Mesenteric fat pad (tissue), 1 donor: Measurements from ENCODE around the gene ZNF814. TPM values are rescaled to one million over a fixed set of nuclear protein-coding genes. Genes with fewer than 3 reads are reported as not detected.
"Not testable (repeated sequence)": the region's sequence is repeated elsewhere in the genome, so short reads cannot be mapped to it uniquely, and the experiment has no call there.

Experiments used
- DNase-seq: peaks from one replicate; pipeline ENCODE4 v3.0.0-alpha.2; 2020; ENCODE audit warnings: low spot score
- total RNA-seq: library from RNA; stranded (reverse); fragmentation: NEBNext Ultra II Directional; extraction: Animal tissue kit (Norgen Biotek cat#: 25700); gene quantifications from one replicate; pipeline ENCODE4 v1.2.1, GENCODE V29; 2021
- donor health status: DM: yes; HTN: yes; CAD: no.

The ZNF814 gene
- total RNA-seq, 1 donor from 2014 or later, result 19.7 TPM

DNA sequence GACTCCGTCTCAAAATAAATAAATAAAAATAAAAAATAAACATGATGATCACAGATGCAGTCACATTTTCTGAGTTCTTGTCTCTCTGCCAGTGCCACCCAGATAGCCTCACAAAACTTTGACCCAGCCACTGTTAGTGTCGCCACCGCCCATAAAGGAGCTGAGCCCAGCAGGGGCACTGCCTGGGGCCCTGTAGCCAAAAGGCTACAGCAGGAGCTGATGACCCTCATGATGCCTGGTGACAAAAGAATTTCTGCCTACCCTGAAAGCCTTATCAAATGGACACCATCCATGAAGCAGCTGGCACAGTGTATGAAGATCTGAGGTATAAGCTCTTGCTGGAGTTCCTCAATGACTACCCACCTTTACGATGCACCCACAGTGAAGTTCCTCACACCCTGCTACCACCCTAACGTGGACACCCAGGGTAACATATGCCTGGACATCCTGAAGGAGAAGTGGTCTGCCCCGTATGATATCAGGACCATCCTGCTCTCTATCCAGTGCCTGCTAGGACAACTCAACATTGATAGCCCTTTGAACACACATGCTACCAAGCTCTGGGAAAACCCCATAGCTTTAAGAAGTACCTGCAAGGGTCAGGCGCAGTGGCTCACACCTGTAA, 20.9 kb downstream of the ZNF814 start:
- DNase-seq, result no peak

DNA sequence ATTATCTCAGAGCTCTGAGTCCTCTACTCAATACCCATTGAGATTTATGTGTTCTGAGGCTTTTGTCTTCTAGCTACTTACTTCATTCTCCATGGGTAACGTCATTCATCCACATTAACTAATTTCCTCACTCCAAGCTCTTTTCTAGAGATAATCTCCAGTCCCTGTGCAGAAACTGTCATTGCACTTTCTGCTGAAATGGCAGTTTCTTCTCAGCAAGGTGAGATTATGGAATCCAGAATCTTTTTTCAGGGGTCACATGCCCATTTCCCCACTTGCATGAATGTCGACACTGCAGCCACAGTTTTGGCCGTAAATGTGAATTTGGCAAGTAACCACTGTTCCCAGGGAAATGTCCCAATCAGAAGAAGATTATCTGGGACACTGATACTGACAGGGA, 26.5 kb downstream of the ZNF814 start:
- DNase-seq, result not testable (repeated sequence)

DNA sequence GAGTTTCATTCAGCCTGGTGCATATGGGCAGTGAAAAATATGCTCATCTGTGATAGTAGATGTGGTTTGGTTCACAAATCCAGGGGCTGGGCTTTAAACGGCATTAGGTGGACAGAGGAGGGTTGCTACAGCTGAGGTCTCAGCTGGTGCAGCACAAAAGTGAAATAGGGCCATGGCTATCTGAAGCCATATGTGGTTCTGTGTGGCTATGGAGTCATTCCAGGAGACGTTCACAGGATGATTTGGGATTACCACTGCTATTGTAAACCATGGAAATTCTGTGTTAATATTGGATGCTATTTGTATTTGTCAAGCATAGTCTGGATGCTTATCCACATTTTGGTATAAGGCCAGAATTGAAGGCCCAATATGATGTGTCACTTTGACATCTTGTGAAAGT, 34.7 kb downstream of the ZNF814 start:
- not testable (repeated sequence) for DNase-seq

DNA sequence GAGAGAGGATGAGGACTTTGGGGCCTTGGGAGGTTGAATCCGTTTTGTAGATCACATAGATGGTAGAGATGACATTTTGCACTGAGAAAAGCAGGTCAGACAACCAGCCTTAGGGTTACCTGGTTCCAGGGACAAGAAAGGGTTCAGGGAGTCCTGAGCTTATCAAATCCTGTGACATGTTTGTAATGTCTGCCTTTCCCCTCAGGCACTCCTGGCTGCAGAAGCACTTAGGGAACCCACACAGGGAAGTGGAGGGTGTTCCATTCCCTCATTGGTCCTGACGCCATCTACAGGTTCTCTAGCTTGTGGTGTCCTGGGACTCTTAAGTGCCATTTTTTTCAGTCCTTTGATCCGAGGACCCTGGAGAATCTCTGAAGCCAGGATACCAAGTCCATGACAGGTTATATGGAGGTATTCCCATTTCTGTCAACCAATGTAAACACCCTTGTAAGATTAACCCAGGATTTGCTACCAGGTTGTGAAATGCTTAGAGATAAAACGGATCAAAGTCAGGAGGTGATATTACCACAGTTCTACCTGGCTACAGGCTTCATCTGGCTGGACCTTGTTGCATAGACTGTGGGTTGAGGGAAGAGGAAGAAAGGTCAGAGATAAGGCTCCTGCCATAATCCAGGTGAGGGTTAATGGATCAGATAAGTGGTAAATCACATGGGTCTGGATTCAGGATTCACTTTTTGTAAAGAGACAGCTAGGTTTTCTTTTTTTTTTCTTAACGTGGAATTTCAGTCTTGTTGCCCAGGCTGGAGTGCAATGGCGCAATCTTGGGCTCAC, 36.8 kb downstream of the ZNF814 start:
- not testable (repeated sequence) for DNase-seq

DNA sequence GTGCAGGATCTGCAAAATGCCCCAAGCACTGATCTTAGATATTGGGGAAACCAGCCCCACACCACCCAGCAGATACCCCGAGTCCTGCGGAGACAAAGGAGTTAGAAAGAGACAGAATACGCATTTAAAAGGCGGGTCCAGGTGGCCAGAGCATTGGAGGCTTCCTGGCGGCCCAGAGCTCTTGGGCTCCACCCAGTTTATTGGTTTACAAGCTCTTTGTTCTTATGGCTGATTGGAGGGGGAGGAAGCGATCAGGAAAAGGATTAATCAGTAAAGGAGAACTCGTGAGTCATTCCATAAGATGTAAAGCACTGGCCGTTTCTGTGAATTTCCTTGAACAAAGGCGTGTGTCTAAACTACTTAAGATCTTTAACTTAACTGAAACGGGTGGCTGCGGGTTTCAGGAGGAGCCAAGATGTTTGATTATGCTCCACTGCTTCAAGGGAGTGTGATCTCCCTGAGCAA, 38.3 kb downstream of the ZNF814 start:
- no peak for DNase-seq

DNA sequence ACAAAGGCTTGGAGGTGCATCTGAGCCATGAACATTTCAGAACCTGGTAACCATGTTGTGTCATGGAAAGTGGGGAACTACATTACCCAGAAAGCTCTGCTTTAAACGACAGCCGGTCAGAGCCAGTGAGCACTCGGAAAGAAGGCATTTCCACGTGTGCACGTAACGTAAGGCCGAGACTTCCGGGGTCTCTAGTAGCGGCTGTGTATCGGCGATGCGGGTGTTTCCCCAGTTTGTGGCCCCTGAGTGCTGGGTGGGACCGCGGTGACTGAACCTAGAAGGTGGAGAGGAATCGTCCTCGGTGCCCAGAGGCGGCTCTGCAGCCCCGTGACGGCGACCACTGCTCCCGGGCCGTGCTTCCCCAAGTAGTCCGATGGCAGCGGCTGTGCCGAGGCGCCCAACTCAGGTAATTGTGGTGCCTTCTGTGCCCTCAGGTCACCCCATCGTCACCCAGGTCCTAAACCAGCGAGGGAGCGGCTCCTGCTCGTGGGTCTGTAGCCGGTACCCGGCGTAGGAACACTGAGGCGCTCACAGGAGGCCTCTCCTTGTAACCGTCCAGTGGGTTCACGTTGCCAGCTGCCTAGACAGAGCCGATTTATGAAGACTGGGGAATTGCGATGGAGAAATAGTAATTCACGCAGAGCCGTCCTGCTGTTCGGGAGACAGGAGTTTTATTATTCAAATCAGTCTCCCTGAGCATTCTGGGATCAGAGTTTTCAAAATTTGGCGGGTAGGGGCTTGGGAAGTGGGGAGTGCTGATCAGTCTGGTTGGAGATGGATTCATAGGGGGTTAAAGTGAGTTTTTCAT, 39.0 kb downstream of the ZNF814 start, which contains the start of gene ZNF587:
Gene ZNF587 (plus strand): TSS at position 194 of the 808 bp plus-strand sequence. CDS start 180 bp downstream, at position 374.
- not testable (repeated sequence) for DNase-seq

DNA sequence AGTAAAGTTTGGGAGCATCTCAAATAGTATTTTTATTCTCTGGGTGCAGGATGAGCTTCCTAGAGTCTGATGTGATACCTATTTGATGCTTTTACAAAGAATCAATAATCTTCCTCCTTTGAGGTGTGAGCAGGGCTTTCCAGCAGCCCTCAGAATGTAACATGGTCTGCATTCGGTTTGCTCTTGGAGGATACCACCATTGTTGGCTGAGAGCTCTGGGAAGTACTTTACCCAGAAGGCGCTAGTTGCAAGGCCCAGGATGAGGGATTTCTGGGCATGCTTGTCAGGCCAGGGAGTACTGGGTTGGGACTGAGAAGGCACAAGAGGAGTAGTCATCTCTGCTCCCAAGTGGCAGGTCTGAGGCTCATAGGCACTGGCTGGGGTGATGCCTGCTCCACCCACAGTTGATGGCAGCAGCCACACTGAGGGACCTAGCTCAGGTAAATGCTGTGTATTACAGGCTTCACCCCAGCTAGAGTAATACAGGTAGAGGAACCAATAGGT, 39.6 kb downstream of the ZNF814 start:
- not testable (repeated sequence) for DNase-seq

DNA sequence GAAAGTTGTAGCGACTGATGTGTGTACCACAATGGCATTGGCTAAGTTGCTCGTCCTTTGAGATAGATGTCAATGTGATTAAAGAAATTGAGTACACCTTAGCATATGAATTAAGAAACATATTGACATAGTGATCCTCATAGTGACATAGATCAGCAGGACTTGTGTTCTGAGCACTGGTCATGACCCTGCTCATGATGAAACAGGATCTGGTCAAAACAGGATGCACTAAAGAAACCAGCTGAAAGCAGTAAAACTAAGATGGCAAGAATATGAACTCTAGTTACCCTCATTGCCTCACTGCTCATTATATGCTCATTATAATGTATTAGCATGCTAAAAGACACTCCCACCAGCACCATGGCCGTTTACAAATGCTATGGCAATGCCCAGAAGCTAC, 41.7 kb downstream of the ZNF814 start:
- DNase-seq, result not testable (repeated sequence)

DNA sequence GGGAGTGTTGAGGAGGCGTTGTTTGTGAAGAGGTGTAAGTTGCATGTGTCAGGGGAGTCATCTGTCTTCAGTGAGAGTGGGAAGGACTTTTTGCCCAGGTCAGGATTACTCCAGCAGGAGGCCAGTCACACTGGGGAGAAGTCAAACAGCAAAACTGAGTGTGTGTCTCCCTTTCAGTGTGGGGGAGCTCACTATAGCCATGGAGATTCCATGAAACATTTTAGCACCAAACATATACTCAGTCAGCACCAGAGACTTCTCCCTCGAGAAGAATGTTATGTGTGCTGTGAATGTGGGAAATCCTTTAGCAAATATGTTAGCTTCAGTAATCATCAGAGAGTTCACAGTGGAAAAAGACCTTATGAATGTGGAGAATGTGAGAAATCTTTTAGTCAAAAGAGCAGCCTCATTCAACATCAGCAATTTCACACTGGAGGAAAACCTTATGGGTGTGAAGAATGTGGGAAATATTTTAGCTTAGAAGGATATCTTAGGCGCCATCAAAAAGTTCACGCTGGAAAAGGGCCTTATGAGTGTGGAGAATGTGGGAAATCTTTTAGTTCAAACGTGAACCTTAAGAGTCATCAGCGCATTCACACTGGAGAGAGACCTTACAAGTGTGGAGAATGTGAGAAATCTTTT, 47.6 kb downstream of the ZNF814 start:
- no peak for DNase-seq

DNA sequence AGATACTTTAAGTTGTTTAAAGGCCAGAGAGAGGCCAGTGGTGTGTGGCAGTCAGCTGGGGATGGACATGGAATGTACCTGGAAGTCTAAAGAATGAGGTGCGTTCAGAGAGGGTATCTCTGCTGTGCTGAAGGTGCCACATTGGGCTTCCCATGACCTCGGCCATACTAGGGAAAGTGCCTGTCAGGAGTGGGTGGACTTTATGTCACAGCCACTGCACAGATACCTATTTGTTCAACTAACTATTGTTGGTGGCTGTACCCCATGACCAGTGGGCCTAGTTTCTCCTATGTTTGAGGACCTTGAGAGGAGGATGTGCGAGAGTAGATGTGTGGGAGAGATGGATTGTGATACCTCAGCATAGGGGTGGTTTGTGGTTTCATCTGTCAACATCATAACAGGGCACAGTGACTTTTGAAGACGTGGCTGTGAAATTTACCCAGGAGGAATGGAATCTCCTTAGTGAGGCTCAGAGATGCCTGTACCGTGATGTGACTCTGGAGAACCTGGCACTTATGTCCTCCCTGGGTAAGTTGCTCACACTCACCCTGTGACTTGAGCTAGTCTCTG, 50.1 kb downstream of the ZNF814 start:
- DNase-seq, result not testable (repeated sequence)

DNA sequence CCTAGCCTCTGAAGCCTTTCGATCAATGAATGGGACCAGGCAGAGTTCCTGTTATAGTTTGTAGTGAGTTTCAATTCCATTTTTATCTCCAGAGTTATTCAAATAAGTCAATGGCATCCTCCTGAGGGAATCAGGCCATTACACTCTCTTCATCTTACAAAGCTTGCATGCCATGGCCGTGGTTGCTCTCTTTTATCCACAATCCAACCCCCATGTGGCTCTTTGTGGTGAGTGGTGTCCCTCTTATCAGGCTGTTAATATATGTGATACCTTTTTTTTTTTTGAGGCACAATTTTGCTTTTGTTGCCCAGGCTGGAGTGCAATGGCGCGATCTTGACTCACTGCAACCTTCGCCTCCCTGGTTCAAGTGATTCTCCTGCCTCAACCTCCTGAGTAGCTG, 51.8 kb downstream of the ZNF814 start:
- DNase-seq, result not testable (repeated sequence)

DNA sequence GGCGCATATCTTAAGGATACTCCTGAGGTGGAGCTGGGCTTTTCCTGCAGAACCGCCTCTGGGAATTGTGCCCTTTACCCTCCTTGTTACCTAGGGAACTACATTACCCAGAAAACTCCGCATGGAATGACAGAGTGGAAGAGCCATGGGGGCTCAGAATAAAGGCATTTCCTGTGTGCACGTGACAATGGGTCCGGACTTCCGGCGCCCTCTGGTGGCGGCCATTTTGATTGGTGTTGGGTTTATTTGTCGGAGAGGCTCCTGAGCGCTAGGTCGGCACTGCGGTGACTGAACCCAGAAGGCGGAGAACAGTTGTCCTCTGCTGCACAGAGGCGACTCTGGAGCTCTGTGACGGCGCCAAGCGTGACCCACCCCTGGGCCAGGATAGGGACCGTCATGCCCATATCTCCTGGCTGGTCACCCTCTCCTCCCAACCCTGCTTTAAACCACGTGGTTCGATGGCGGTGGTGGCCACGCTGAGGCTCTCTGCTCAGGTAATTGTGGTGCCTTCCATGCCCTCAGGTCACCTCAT, 58.7 kb downstream of the ZNF814 start, which contains the start of gene ZNF587B:
Gene ZNF587B (plus strand): TSS at position 229 of the 532 bp plus-strand sequence. CDS start 230 bp downstream, at position 459.
- peak; percentile 90 for DNase-seq

DNA sequence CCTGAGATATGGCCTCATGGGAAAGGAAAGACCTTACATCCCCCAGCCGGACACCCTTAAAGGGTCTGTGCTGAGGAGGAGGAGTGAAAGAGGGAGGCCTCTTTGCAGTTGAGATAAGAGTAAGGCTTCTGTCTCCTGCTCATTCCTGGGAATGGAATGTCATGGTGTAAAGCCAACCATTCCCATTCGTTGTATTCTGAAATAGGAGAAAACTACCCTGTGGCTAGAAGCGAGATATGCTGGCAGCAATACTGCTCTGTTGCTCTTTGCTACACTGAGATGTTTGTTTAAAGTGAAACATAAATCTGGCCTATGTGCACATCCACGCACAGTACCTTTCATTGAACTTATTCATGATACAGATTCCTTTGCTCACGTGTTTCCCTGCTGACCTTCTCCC, 59.5 kb downstream of the ZNF814 start:
- DNase-seq, result no peak

DNA sequence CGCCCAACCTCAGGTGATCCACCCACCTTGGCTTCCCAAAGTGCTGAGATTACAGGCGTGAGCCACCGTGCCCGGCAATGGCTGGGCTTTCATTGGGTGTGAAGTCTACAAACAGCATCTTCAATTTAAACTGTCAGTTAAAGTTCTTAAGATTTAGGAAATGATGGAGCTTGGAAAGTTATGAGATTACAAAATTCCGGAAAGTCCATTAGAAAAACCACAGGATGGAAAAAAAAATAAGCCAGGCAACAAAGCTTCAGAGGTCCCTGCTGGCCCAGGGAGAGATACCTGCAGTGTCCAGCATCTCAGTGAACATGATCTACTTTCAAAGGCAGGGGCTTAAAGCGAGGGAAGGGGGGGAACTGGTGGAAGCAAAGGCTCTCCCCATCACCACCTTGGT, 63.3 kb downstream of the ZNF814 start:
- no peak for DNase-seq

DNA sequence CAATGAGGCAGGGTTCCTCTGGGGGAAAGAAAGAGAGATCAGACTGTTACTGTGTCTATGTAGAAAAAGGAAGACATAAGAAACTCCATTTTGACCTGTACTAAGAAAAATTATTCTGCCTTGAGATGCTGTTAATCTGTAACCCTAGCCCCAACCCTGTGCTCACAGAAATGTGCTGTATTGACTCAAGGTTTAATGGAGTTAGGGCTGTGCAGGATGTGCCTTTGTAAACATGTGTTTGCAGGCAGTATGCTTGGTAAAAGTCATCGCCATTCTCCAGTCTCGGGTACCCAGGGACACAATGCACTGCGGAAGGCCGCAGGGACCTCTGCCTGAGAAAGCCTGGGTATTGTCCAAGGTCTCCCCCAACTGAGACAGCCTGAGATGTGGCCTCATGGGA, 65.2 kb downstream of the ZNF814 start:
- DNase-seq, result not testable (repeated sequence)

DNA sequence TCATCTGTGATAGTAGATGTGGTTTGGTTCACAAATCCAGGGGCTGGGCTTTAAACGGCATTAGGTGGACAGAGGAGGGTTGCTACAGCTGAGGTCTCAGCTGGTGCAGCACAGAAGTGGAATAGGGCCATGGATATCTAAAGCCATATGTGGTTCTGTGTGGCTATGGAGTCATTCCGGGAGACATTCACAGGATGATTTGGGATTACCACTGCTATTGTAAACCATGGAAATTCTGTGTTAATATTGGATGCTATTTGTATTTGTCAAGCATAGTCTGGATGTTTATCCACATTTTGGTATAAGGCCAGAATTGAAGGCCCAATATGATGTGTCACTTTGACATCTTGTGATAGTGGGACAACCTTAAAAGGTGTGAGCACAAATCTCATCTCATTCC, 65.7 kb downstream of the ZNF814 start:
- not testable (repeated sequence) for DNase-seq

DNA sequence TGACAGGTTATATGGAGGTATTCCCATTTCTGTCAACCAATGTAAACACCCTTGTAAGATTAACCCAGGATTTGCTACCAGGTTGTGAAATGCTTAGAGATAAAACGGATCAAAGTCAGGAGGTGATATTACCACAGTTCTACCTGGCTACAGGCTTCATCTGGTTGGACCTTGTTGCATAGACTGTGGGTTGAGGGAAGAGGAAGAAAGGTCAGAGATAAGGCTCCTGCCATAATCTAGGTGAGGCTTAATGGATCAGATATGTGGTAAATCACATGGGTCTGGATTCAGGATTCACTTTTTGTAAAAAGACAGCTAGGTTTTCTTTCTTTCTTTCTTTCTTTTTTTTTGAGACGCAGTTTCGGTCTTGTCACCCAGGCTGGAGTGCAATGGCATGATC, 67.3 kb downstream of the ZNF814 start:
- DNase-seq, result not testable (repeated sequence)

DNA sequence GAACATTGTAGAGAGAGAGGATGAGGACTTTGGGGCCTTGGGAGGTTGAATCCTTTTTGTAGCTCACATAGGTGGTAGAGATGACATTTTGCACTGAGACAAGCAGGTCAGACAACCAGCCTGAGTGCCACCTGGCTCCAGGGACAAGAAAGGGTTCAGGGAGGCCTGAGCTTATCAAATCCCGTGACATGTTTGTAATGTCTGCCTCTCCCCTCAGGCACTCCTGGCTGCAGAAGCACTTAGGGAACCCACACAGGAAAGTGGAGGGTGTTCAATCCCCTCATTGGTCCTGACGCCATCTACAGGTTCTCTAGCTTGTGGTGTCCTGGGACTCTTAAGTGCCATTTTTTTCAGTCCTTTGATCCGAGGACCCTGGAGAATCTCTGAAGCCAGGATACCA, 67.7 kb downstream of the ZNF814 start:
- DNase-seq, result not testable (repeated sequence)

DNA sequence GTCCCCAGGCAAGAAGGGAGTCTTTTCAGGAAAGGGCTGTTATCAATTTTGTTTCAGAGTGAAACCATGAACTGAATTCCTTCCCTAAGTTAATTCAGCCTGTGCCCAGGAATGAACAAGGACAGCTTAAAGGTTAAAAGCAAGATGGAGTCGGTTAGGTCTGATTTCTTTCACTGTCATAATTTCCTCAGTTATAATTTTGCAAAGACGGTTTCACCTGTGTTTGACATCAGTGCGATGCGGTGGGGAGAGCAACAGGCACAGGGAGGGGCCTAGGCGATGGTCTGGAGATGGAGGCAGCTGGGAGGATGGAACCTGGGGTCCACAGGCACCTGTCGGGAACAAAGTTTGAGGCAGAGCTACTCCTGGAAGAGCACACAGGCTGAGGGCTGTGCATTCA, 68.2 kb downstream of the ZNF814 start:
- no peak for DNase-seq

DNA sequence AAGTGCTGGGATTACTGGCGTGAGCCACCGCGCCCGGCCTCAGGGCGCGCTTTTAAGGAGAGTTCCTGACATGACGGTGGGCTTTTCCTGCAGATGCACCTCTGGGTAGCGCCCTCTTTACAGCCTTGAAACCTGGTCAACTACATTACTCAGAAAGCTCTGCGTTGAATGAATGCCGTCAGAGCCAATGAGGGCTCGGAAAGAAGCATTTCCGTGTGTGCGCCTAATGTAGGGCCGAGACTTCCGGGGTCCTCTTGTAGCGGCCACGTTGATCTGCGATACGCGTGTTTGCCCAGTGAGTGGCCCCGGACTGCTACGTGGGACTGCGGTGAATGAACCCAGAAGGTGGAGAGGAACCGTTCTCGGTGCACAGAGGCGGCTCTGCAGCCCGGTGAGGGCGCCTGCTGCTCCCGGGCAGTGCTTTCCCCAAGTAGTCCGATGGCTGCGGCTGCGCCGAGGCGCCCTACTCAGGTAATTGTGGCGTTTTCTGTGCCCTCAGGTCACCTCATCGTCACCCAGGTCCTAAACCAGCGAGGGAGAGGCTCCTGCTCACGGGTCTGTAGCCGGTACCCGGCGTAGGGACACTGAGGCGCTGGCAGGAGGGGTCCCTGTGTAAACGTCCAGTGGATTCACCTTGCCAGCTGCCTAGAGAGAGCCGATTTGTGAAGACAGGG, 69.2 kb downstream of the ZNF814 start:
- no peak for DNase-seq
